GM19463 (cell line): ENCODE data around the gene RYR1.
"Not testable (repeated sequence)": the region's sequence is repeated elsewhere in the genome, so short reads cannot be mapped to it uniquely, and the experiment has no call there.

Experiments
- ATAC-seq: cut with Tn5 transposase; IDR thresholded peaks from one replicate; pipeline ENCODE4 v1.9.1; 2021; ENCODE audit warnings: mild to moderate bottlenecking, moderate library complexity; ENCODE audit not compliant: unreplicated experiment

The RYR1 gene

DNA sequence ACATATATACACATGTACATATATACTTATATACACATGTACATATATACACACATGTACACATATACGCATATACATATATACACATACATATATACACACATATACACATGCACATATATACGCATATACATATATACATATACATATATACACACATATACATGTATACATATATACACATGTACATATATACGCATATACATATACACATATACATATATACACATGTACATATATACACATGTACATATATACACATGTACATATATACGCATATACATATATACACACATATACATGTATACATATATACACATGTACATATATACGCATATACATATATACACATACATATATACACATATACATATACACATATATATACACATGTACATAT, 169.4 kb downstream of the RYR1 start:
- ATAC-seq, result not testable (repeated sequence)

GRCh38 chr19:38606131-38606530, 172.6 kb downstream of the RYR1 start:
- ATAC-seq, result no peak

DNA sequence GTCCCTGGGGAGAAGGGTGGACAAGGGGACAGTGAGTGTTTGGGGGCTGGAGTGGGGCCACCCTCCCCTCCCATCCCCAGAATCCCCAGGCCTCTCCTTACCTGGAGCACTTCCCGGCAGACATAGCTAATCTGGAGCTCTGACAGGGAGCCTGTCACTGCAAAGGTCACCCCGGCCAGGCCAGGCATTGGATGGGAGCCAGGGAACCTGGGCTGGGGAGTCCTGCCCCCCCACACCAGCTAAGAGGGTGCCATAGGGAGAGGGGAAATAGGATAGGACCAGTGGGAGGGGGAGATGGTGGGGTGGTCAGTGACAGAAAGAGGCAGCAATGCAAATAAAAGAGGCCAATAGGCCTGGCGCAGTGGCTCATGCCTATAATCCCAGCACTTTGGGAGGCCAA, 180.8 kb downstream of the RYR1 start:
- ATAC-seq, result no peak

DNA sequence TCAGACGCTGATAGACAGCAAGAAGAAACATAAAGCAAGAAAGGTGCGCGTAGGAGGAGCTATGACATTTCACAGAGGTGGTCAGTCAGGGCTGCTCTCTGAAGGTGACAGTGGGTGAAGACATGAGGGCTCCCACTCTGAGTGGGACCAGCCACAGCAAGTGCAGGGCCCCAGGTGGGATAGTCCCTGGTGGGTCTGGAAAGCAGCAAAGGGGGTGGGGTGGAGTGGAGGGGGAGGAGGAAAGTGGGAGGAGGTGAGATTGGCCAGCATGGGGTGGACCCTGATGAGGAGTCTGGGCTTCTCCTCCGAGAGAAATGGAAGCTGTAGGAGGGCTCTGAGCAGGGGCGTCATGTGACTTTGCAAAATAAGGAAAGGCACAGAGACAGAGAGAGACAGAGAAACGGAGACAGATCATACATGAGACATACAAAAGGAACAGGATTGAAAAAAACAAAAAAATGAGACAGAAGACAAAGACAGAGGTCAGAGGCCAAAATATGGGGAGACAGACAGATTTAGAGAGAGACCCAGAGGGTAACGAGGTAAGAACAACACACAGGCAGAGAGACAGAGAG, 181.6 kb downstream of the RYR1 start:
- ATAC-seq, result no peak

GRCh38 chr19:38616265-38616664, 182.8 kb downstream of the RYR1 start:
- ATAC-seq, result no peak

DNA sequence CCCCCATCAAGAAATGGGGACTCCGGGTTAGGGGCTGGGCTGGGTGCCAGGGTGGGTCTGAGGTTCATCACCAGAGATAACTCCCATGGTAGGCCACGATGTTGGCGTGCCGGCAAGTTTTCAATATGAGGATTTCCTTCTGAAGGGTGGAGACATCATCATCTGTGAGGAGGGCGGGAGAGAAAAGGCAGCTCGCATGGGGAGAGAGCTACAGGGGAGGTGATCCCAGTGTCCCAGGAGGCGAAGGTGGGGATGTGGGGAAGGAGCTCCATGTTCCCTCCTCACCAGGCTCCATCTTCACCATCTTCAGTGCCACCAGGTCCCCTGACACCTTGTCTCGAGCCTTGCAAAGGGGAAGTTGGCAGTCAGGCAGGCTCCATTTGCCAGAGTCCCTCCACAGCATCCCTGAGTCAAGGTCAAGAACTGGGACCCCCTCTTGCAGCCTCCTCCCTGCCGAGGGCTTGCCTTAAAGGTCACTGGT, 183.8 kb downstream of the RYR1 start:
- ATAC-seq, result no peak

DNA sequence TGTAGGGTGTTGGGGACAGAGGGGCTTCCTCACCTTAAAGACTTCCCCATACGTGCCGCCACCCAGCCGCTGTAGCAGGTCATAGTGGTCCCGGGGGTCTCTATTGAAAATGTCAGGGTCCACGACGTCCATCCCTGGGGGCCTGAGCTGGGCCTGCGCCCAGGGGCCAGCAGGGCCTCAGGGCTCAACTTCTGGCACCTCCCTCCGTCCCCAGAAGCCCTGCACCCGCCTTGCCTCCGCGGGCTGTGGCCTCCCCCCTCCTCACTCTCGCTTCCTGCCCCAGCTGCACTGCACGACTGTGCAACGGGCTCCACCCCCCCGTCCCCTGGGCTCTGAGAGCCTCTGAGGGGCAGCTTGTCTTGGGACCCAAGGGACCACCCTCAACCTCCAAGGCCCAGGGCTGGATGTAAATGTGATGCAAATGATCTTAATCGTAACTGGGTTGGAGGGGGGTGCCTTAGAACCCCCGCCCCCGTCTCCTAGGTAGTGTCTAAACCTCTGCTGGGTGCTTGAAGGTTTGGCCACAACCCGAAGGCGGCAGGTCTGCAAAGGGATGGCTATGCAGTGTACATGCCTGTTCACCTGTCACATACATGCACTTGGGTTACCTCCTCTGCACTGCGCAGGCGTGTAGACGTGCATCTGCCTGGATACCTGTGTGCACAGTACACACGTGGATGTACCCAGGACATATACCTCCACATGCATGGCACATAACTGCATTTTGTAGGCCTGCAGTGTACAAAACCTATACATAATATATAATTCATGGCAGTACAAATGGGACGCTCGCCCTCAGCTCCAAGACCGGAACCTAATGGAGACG, 184.5 kb downstream of the RYR1 start, which contains the start of gene MAP4K1:
MAP4K1 (minus strand) TSS at position 190 of the 826 bp plus-strand sequence; CDS start at position 132, 58 bp downstream.
- peak; percentile 72 for ATAC-seq

DNA sequence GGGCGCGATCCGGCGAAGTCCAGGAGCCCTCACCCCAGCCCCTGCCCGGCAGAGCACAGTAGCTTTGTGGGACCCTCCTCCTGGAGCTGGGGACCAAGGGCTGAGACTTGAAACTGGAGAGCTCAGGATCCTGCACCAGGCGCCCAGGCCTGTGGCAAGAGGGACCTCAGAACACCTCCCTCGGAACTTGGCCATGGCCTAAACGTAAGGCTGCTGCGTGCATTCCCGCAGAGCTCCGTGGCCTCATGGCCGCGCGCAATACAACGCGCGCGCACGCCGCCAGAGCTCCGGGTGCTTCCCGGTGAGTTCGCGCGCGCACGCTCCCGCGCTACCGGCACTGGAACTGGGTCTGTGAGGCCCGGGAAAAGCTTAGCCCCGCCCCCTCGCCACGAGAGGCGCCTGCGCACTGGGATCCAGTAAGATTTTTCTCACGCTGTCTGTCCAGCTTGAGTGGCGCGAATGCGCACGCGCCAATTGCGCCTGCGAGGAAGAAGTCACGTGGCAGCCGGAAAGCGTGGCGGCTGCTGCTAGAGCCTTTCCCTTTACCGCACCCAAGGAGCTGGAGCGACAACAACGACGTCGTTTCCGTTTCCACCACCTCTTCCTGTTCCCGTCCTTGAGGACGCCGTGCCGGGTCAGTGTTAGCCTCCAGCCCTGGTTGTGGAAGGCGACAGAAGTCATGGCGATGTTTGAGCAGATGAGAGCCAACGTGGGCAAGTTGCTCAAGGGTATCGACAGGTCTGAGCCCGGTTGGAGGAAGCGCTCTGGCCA, 185.3 kb downstream of the RYR1 start, which contains the start of gene EIF3K:
EIF3K (plus strand) TSS at position 599 of the 771 bp plus-strand sequence; CDS start at position 680, 81 bp downstream.
- peak; percentile 48 for ATAC-seq

- no peak for ATAC-seq
Observed at GRCh38 chr19:38619361-38620174, 186.1 kb downstream of the RYR1 start.

GRCh38 chr19:38624822-38625221, 191.3 kb downstream of the RYR1 start:
- ATAC-seq, result no peak

DNA sequence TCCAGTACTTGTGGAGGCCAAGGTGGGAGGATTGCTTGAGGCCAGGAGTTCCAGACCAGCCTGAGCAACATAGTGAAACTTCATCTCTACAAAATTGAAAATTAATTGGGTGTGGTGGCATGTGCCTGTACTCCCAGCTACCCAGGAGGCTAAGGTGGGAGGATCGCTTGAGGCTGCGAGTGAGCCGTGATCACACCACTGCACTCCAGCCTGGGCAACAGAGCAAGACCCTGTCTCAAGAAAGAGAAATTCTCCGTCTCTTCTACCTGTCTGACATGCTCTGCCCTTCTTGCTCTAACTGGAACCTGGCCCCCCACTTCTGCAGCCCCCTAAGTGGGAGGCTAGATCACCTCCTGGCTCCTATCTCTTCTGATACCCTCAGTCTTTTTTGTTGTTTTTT, 192.9 kb downstream of the RYR1 start:
- no peak for ATAC-seq

DNA sequence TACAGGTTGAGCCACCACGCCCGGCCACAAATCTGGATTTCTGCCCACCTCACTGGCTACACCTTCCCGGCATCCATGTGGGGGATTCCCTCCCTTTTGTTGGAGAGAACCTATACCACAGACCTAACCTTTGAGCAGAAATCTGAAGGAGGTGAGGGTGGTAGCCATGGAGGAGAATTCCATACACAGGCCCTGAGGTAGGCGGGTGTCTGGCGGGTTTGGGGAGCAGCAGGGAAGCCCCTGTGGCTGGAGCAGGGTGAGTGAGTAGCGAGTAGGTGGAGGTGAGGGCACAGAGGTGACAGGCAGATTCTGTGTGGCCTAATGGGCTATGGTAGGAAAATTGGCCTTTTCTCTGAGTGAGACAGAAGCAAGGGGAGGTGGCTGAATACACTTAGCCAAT, 196.1 kb downstream of the RYR1 start:
- no peak for ATAC-seq

DNA sequence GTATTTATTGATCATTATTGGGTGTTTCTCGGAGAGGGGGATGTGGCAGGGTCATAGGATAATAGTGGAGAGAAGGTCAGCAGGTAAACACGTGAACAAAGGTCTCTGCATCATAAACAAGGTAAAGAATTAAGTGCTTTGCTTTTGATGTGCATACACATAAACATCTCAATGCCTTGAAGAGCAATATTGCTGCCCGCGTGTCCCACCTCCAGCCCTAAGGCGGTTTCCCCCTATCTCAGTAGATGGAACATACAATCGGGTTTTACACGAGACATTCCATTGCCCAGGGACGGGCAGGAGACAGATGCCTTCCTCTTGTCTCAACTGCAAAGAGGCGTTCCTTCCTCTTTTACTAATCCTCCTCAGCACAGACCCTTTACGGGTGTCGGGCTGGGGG, 197.8 kb downstream of the RYR1 start:
- not testable (repeated sequence) for ATAC-seq

DNA sequence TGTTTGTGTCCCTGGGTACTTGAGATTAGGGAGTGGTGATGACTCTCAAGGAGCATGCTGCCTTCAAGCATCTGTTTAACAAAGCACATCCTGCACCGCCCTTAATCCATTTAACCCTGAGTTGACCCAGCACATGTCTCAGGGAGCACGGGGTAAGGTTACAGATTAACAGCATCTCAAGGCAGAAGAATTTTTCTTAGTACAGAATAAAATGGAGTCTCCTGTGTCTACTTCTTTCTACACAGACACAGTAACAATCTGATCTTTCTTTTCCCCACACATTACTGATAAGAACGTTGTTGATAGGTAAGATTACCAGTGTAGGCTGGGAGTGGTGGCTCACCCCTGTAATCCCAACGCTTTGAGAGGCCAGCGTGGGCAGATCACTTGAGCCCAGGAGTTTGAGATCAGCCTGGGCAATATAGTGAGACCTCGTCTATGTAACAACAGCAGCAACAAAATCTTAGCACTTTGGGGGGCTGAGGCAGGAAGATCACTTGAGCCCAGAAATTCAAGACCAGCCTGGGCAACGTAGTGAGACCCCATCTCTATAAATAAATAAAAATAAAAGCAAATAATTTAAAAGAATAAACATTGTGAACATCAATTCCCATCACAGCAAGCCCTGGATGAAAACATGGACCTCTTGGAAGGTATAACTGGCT, 198.5 kb downstream of the RYR1 start:
- not testable (repeated sequence) for ATAC-seq

- ATAC-seq, result no peak
Observed at GRCh38 chr19:38632476-38633213, 199.2 kb downstream of the RYR1 start.

- ATAC-seq, result no peak
Observed at GRCh38 chr19:38634757-38635482, 201.4 kb downstream of the RYR1 start.

GRCh38 chr19:38635483-38636399, 202.2 kb downstream of the RYR1 start:
- ATAC-seq, result no peak
